HFFc6 (cell line): ENCODE data around the gene SPOCD1. TPM values are rescaled to one million over a fixed set of nuclear protein-coding genes. Genes with fewer than 3 reads are reported as not detected.
A peak's percentile ranks its signal among the peaks of the same experiment; 100 is the strongest.

Experiments used
- DNase-seq: peaks from one replicate; pipeline ENCODE4 v3.0.0-alpha.2; 2018
- H3K27ac Mint-ChIP-seq: 2 replicates; pipeline ENCODE4 v1.8.0; 2020; ENCODE audit warnings: mild to moderate bottlenecking, mixed read lengths
- H3K27me3 Mint-ChIP-seq: 2 replicates; pipeline ENCODE4 v1.8.0; 2021; ENCODE audit warnings: mild to moderate bottlenecking, moderate library complexity, mixed read lengths; ENCODE audit not compliant: insufficient read depth
- H3K36me3 Mint-ChIP-seq: 2 replicates; pipeline ENCODE4 v1.8.0; 2021; ENCODE audit warnings: low read depth, mixed read lengths
- H3K4me1 Mint-ChIP-seq: 2 replicates; pipeline ENCODE4 v1.8.0; 2020; ENCODE audit warnings: low read depth, mixed read lengths
- H3K4me3 Mint-ChIP-seq: 2 replicates; pipeline ENCODE4 v1.8.0; 2020; ENCODE audit warnings: mild to moderate bottlenecking, moderate library complexity, mixed read lengths
- H3K9me3 Mint-ChIP-seq: 2 replicates; pipeline ENCODE4 v1.8.0; 2020; ENCODE audit warnings: mild to moderate bottlenecking, mixed read lengths
- total RNA-seq, 6 experiments: library from RNA; stranded (reverse); fragmentation: NEBNext Ultra II Directional; extraction: Animal tissue kit (Norgen Biotek cat#: 25700); gene quantifications; 2 replicates in 1 of 6; 3 replicates in 5 of 6; pipeline ENCODE4 v1.2.3, GENCODE V29; 2021
- TF ChIP-seq, protein P1 (sequence below): fragments of 200-600 bp; sonication (generic); IDR thresholded peaks from 2 replicates; pipeline ENCODE4 v1.5.0; 2021; ENCODE audit warnings: antibody characterized with exemption, mild to moderate bottlenecking

Gene SPOCD1
- total RNA-seq, 6 experiments from 2014 or later: 33.7 to 40.4 (median 35.8) TPM

DNA sequence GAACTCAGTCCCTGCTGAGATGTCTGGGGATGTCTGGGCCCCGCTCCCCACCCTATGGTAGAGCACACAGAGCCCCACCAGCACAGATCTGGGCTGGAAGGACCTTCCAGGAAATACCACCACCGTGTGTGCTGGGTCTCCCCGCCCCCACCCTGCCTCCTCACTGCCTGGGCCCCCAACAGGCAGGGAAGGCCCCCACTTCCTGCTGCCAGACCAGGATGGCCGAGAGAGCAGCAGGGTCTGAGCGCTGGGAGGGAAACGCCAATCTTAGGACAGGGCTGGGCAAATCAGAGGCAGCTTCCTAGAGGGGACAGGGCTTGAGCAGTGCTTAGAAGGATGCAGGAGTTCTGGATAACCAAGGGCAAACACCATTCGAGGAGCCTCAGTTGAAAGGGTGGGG is 63.6 kb downstream of the SPOCD1 start:
- H3K27ac Mint-ChIP-seq: no peak overlapping the region
- no peaks in the 10 kb centered on the region for H3K9me3 Mint-ChIP-seq
- DNase-seq: no peak
- TF ChIP-seq, protein P1, sequence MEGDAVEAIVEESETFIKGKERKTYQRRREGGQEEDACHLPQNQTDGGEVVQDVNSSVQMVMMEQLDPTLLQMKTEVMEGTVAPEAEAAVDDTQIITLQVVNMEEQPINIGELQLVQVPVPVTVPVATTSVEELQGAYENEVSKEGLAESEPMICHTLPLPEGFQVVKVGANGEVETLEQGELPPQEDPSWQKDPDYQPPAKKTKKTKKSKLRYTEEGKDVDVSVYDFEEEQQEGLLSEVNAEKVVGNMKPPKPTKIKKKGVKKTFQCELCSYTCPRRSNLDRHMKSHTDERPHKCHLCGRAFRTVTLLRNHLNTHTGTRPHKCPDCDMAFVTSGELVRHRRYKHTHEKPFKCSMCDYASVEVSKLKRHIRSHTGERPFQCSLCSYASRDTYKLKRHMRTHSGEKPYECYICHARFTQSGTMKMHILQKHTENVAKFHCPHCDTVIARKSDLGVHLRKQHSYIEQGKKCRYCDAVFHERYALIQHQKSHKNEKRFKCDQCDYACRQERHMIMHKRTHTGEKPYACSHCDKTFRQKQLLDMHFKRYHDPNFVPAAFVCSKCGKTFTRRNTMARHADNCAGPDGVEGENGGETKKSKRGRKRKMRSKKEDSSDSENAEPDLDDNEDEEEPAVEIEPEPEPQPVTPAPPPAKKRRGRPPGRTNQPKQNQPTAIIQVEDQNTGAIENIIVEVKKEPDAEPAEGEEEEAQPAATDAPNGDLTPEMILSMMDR: no peak
- peaks cover 6% of the 10 kb centered on the region for H3K27me3 Mint-ChIP-seq
- H3K36me3 Mint-ChIP-seq: no peaks in the 10 kb centered on the region
- H3K4me3 Mint-ChIP-seq: no peak overlapping the region
- peaks cover 78% of the 10 kb centered on the region for H3K4me1 Mint-ChIP-seq

DNA sequence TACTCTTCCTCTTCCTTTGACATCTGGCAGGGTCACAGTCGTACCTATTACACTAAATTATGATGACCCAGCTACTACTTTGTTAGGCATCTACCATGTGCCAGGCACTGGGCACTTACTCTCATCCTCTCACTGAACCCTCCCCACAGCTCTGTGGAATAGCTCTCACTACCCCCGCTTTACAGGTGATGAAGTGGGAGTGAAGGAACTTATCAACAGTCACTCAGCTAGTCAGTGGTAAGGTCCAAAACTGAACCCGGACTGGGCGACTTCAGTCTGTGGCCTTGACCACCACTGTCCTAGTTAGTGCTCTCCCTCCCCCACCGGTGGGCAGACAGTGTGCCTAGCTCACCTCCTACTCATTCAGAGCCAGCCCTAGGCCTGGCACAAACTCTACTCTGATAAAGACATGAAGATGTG is 64.0 kb downstream of the SPOCD1 start:
- no peak overlapping the region for H3K4me3 Mint-ChIP-seq
- TF ChIP-seq, protein P1: no peak
- no peak overlapping the region for H3K27ac Mint-ChIP-seq
- no peak for DNase-seq
- H3K9me3 Mint-ChIP-seq: no peaks in the 10 kb centered on the region
- no peaks in the 10 kb centered on the region for H3K36me3 Mint-ChIP-seq
- H3K27me3 Mint-ChIP-seq: peaks cover 6% of the 10 kb centered on the region
- peaks cover 82% of the 10 kb centered on the region for H3K4me1 Mint-ChIP-seq

DNA sequence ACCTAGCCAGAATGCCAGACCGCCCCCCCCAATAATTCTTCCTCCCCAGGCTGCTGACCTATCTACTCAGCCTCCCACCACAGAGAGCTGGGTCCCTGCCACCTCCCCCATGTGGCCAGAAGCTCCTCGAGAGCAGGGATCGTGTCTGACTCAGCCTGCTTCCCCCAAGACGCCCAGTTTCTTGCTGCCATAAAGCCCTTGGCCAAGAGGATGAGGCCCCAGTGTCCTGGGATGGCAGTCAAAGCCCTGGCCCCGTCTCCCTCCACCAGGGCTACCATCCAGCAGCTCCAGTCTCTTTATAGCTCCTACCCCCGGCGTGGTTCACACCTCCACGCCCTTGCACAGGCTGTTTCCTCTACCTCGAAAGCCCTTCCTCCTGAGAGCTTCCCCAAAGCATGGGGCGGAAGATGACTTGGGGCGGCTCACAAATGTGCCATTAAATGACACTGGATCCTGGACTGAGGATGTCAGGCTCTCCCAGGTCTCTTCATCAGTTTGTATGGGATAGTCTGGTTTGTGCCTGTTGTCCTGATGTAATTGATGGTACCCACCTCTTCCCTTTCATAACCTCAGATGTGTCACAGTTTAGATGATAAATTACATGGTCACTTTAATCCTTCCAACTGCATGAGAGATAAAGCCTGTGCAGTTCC is 64.8 kb downstream of the SPOCD1 start:
- Mint-ChIP-seq H3K4me3 (peak overlapping the region; percentile 27), H3K4me1 (peaks cover 90% of the 10 kb centered on the region), H3K9me3 (no peaks in the 10 kb centered on the region), H3K27ac (peak overlapping the region; percentile 19; the same call in 1 of the 2 replicates), H3K36me3 (no peaks in the 10 kb centered on the region), H3K27me3 (peaks cover 6% of the 10 kb centered on the region)
- DNase-seq: peak; percentile 65
- TF ChIP-seq, protein P1: no peak

DNA sequence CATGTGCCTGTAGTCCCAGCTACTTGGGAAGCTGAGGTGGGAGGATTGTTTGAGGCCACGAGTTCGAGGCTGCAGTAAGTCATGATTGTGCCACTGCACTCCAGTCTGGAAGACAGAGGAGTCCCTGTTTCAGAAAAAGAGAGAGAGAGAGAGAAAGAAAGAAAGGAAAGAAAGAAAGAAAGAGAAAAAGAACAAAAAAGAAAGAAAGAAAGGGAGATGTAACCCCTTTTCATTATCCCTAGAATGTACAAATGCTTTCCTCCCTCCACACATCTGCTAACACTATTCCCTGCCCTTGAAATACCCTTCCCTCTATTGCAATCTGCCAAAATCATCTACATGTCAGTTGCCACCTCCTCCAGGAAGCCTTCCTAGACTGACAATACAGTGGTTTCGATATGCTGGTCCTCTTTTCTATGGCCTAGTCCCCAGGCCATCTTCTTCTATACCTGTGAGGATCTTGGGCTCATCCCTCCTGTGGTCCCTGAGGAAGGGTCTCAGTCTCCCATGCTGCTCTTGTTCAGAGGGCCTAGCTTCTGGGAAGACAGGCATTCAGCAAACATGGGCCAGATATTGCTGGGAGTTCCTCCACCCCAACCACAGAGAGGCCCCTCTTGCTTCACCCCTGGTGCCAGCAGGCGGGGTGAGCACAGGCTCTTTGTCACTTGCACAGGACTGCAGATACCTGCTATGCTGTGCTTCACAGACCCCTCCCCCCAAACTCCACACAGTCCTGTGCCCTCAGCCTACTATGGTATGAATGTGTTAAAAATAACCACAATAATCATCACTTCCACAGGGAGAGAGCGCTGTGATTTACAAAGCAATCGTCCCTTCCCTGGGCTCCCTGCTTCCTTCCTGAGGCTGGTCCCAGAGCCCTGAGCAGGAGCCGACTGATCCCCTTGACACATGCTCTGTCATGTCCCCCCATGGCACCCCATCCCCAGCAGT is 65.8 kb downstream of the SPOCD1 start:
- Mint-ChIP-seq H3K9me3 (no peaks in the 10 kb centered on the region), H3K4me1 (peaks cover 84% of the 10 kb centered on the region), H3K36me3 (no peaks in the 10 kb centered on the region), H3K4me3 (peak overlapping the region; percentile 27; the same call in 1 of the 2 replicates), H3K27me3 (peaks cover 6% of the 10 kb centered on the region), H3K27ac (peak overlapping the region; percentile 4; the same call in 1 of the 2 replicates)
- DNase-seq: no peak
- TF ChIP-seq, protein P1: no peak

DNA sequence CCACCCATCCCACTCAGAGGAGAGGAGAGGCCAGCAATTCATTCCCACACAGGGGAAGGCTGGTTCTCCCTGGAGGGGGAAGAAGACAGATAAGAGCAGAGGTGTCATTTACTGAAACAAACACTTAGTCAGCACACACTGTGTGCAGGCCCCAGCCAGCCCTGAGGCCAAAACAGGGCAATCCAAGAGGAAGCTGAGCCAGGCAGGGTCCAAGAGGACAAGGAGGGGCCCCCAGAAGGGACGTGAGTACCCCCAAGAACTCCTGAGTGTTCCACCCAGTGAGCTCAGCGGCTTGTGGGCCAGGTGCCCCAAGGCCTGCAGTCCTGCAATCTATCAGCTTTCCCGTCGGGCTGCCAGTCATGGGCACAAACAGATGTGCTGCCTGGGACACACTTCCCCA is 67.5 kb downstream of the SPOCD1 start:
- H3K27me3 Mint-ChIP-seq: peaks cover 6% of the 10 kb centered on the region
- peaks cover 67% of the 10 kb centered on the region for H3K4me1 Mint-ChIP-seq
- DNase-seq: no peak
- H3K4me3 Mint-ChIP-seq: no peak overlapping the region
- TF ChIP-seq, protein P1: no peak
- H3K36me3 Mint-ChIP-seq: no peaks in the 10 kb centered on the region
- no peak overlapping the region; the same call in 1 of the 2 replicates for H3K27ac Mint-ChIP-seq
- H3K9me3 Mint-ChIP-seq: no peaks in the 10 kb centered on the region
